CD14-positive monocyte (primary cell): ENCODE measurements around the gene RFXANK. TPM values are rescaled to one million over a fixed set of nuclear protein-coding genes. Genes with fewer than 3 reads are reported as not detected.
A peak's percentile ranks its signal among the peaks of the same experiment; 100 is the strongest.

ENCODE experiments used
- DNase-seq, 3 donors: peaks; one replicate each; pipeline ENCODE4 v3.0.0-alpha.2; 2011 to 2022
- H2AFZ ChIP-seq: 2 replicates; pipeline ENCODE4 v1.6.0; 2012; ENCODE audit warnings: mild to moderate bottlenecking, low read depth, low read length, inconsistent platforms; ENCODE audit not compliant: insufficient read depth, poor library complexity, severe bottlenecking
- H3K27ac ChIP-seq, 2 donors: 1 replicate in 1 of 2; 2 replicates in 1 of 2; pipeline ENCODE4 v1.5.1; 2012 to 2013; ENCODE audit warnings: low read length in 2 of 2, control low read depth in 1 of 2, inconsistent platforms in 1 of 2, low read depth in 1 of 2, mild to moderate bottlenecking in 1 of 2
- H3K27me3 ChIP-seq, 2 donors: one replicate each; pipeline versions ENCODE4 v1.6.0 to v1.6.1; 2011 to 2013; ENCODE audit warnings: low read length in 2 of 2; ENCODE audit not compliant: control insufficient read depth in 2 of 2, insufficient read depth in 2 of 2
- H3K36me3 ChIP-seq, 2 donors: replicated peaks in 1 of 2; 1 replicate in 1 of 2; 2 replicates in 1 of 2; pipeline versions ENCODE4 v1.5.1 to v1.6.1; 2012 to 2013; ENCODE audit warnings: low read length in 2 of 2, control low read depth in 1 of 2, inconsistent platforms in 1 of 2, mild to moderate bottlenecking in 1 of 2; ENCODE audit not compliant: insufficient read depth in 2 of 2, control insufficient read depth in 1 of 2
- H3K4me1 ChIP-seq, 2 donors: 1 replicate in 1 of 2; 2 replicates in 1 of 2; pipeline versions ENCODE4 v1.5.1 to v1.6.1; 2012 to 2013; ENCODE audit warnings: low read length in 2 of 2, control low read depth in 1 of 2, inconsistent platforms in 1 of 2, mild to moderate bottlenecking in 1 of 2, moderate library complexity in 1 of 2; ENCODE audit not compliant: insufficient read depth in 2 of 2, control insufficient read depth in 1 of 2
- H3K4me2 ChIP-seq: replicated peaks from 2 replicates; pipeline ENCODE3; 2012; ENCODE audit warnings: low read length, moderate library complexity, mild to moderate bottlenecking; ENCODE audit not compliant: poor library complexity, severe bottlenecking; ENCODE audit errors: extremely low read depth
- H3K4me3 ChIP-seq, 3 experiments: fragments of 200-600 bp in 1 of 3; sonication (generic) in 1 of 3; replicated peaks in 1 of 3; 1 replicate in 2 of 3; 2 replicates in 1 of 3; pipeline ENCODE4 v1.5.1; 2011 to 2013; ENCODE audit warnings: low read length in 3 of 3, mild to moderate bottlenecking in 3 of 3, control low read depth in 2 of 3, low read depth in 2 of 3, inconsistent platforms in 1 of 3, moderate library complexity in 1 of 3
- H3K79me2 ChIP-seq: 2 replicates; pipeline ENCODE4 v1.6.0; 2012; ENCODE audit warnings: mild to moderate bottlenecking, control low read depth, inconsistent platforms, low read length, moderate library complexity; ENCODE audit not compliant: insufficient read depth
- H3K9ac ChIP-seq: 2 replicates; pipeline ENCODE4 v1.6.0; 2017; ENCODE audit warnings: low read length, mild to moderate bottlenecking; ENCODE audit not compliant: insufficient read depth, poor library complexity, severe bottlenecking
- H3K9me3 ChIP-seq, 2 donors: replicated peaks in 1 of 2; 1 replicate in 1 of 2; 2 replicates in 1 of 2; pipeline versions ENCODE4 v1.5.1 to v1.6.1; 2012 to 2013; ENCODE audit warnings: low read length in 2 of 2, control low read depth in 1 of 2; ENCODE audit not compliant: control insufficient read depth in 1 of 2, insufficient read depth in 1 of 2
- H4K20me1 ChIP-seq: 2 replicates; pipeline ENCODE4 v1.6.0; 2012; ENCODE audit warnings: mild to moderate bottlenecking, low read length, control low read depth, moderate library complexity; ENCODE audit not compliant: insufficient read depth
- H3K27ac Mint-ChIP-seq, 7 donors: one replicate each; pipeline ENCODE4 v1.8.0; 2020; ENCODE audit warnings: mild to moderate bottlenecking in 7 of 7, mixed read lengths in 7 of 7, moderate library complexity in 6 of 7, inconsistent platforms in 2 of 7
- H3K27me3 Mint-ChIP-seq, 3 donors: one replicate each; pipeline ENCODE4 v1.8.0; 2021 to 2022; ENCODE audit warnings: low read depth in 3 of 3, mild to moderate bottlenecking in 3 of 3, mixed read lengths in 3 of 3, moderate library complexity in 3 of 3, inconsistent platforms in 1 of 3
- H3K36me3 Mint-ChIP-seq, 2 donors: one replicate each; pipeline ENCODE4 v1.8.0; 2020; ENCODE audit warnings: mixed read lengths in 2 of 2, inconsistent platforms in 1 of 2, mild to moderate bottlenecking in 1 of 2
- H3K4me1 Mint-ChIP-seq: one replicate; pipeline ENCODE4 v1.8.0; 2020; ENCODE audit warnings: mild to moderate bottlenecking, mixed read lengths
- H3K4me3 Mint-ChIP-seq, 2 donors: one replicate each; pipeline ENCODE4 v1.8.0; 2020; ENCODE audit warnings: mild to moderate bottlenecking in 2 of 2, mixed read lengths in 2 of 2, moderate library complexity in 1 of 2
- H3K9me3 Mint-ChIP-seq, 7 donors: one replicate each; pipeline ENCODE4 v1.8.0; 2020 to 2022; ENCODE audit warnings: mixed read lengths in 7 of 7, mild to moderate bottlenecking in 6 of 7, moderate library complexity in 6 of 7, inconsistent platforms in 2 of 7
- CTCF ChIP-seq: fragments of 200-600 bp; IDR thresholded peaks from one replicate; pipeline ENCODE4 v1.8.0; 2022; ENCODE audit warnings: antibody characterized with exemption, mild to moderate bottlenecking
- WGBS: methylation state at CpG from one replicate; pipeline ENCODE4 v1.1.5; 2013; ENCODE audit warnings: missing lambda C conversion rate; ENCODE audit not compliant: insufficient coverage; 5-methylcytosine and 5-hydroxymethylcytosine counted together
- intact Hi-C, 2 donors: fragments of 100-400 bp; cut with micrococcal nuclease; formaldehyde crosslinking; loops; one replicate each; pipeline versions ENCODE4 v1.15.0 to v1.15.1; 2023
- polyA plus RNA-seq, 3 donors: library from polyadenylated mRNA; depleted of rRNA in 1 of 3; unstranded in 2 of 3; stranded (reverse) in 1 of 3; fragments of 300-500 nt in 2 of 3; fragments of >200 nt in 1 of 3; fragmentation: Illumina TruSeq in 2 of 3; gene quantifications; 1 replicate in 2 of 3; 2 replicates in 1 of 3; pipeline ENCODE4 v1.2.3, GENCODE V29; 2012 to 2021

The RFXANK gene
- polyA plus RNA-seq, 3 donors, result 62.2 to 98.2 (median 66.6) TPM

- Histone ChIP-seq H3K4me3 (no peak overlapping the region), H3K9ac (no peak overlapping the region), H4K20me1 (no peaks in the 10 kb centered on the region), H3K27me3 (no peaks in the 10 kb centered on the region), H2AFZ (no peak overlapping the region), H3K36me3 (peaks cover 16 to 28% of the 10 kb centered on the region in 2 donors), H3K27ac (no peak overlapping the region), H3K79me2 (no peaks in the 10 kb centered on the region), H3K9me3 (no peaks in the 10 kb centered on the region), H3K4me1 (peaks cover 3 to 6% of the 10 kb centered on the region in 2 donors), H3K4me2 (no peak overlapping the region)
- intact Hi-C loops, result loop anchor here (5.0 kb wide), 2 partner anchors 78 to 343 kb away; no protein-coding TSS in a partner anchor
- WGBS, result no CpG with 5 or more reads among the region's 2 CpGs
- Mint-ChIP-seq H3K4me3 (no peak overlapping the region), H3K27ac (peak overlapping the region in 1 of 7 donors; percentile 68), H3K36me3 (peaks cover 22 to 30% of the 10 kb centered on the region in 2 donors), H3K4me1 (no peaks in the 10 kb centered on the region), H3K27me3 (peaks cover 0 to 1% (median 0%) of the 10 kb centered on the region in 3 donors), H3K9me3 (peaks cover 0 to 5% (median 3%) of the 10 kb centered on the region in 7 donors)
- TF ChIP-seq CTCF, result no peak
- DNase-seq, result no peak
Measured at GRCh38 chr19:19149435-19149834, 42.6 kb upstream of the RFXANK start.

- DNase-seq, result no peak
- Mint-ChIP-seq H3K27ac (no peak overlapping the region), H3K27me3 (peaks cover 0 to 1% (median 0%) of the 10 kb centered on the region in 3 donors), H3K36me3 (peaks cover 32 to 41% of the 10 kb centered on the region in 2 donors), H3K4me1 (no peaks in the 10 kb centered on the region), H3K9me3 (peaks cover 0 to 13% (median 3%) of the 10 kb centered on the region in 7 donors), H3K4me3 (no peak overlapping the region)
- no peak overlapping the region for H3K27ac ChIP-seq
- TF ChIP-seq CTCF, result no peak
- peaks cover 14 to 27% of the 10 kb centered on the region in 2 donors for H3K36me3 ChIP-seq
- no peak overlapping the region for H2AFZ ChIP-seq
- intact Hi-C loops, result no loop called here
- no peaks in the 10 kb centered on the region for H3K27me3 ChIP-seq
- no peak overlapping the region for H3K4me3 ChIP-seq
- 91% methylated on average over 4 of the region's 11 CpGs for WGBS
- H3K4me1 ChIP-seq, result no peaks in the 10 kb centered on the region
- H3K4me2 ChIP-seq, result no peak overlapping the region
- H3K79me2 ChIP-seq, result no peaks in the 10 kb centered on the region
- H4K20me1 ChIP-seq, result no peaks in the 10 kb centered on the region
- H3K9me3 ChIP-seq, result no peaks in the 10 kb centered on the region
- no peak overlapping the region for H3K9ac ChIP-seq
Measured at GRCh38 chr19:19151418-19151817, 40.6 kb upstream of the RFXANK start.
